Coronary artery (tissue), 2 donors: ENCODE measurements around the gene MPND.

Experiments used
- DNase-seq: peaks from one replicate; pipeline ENCODE4 v3.0.0-alpha.2; 2017; ENCODE audit warnings: low spot score
- H3K27ac ChIP-seq, 2 donors: fragments of 200-600 bp; sonication (generic); one replicate each; pipeline ENCODE4 v1.5.1; 2016 to 2019
- H3K4me3 ChIP-seq: fragments of 200-600 bp; sonication (generic); 2 replicates; pipeline ENCODE4 v1.5.1; 2016; ENCODE audit warnings: mild to moderate bottlenecking, moderate library complexity
- TF ChIP-seq, protein P1 (sequence below): fragments of 200-600 bp; sonication (generic); IDR thresholded peaks from one replicate; pipeline ENCODE4 v1.5.1; 2019; ENCODE audit warnings: antibody characterized with exemption

The MPND gene

GRCh38 chr19:4376671-4376990 lies 33.3 kb downstream of the MPND start:
- no peak overlapping the region for H3K4me3 ChIP-seq
- TF ChIP-seq, protein P1, sequence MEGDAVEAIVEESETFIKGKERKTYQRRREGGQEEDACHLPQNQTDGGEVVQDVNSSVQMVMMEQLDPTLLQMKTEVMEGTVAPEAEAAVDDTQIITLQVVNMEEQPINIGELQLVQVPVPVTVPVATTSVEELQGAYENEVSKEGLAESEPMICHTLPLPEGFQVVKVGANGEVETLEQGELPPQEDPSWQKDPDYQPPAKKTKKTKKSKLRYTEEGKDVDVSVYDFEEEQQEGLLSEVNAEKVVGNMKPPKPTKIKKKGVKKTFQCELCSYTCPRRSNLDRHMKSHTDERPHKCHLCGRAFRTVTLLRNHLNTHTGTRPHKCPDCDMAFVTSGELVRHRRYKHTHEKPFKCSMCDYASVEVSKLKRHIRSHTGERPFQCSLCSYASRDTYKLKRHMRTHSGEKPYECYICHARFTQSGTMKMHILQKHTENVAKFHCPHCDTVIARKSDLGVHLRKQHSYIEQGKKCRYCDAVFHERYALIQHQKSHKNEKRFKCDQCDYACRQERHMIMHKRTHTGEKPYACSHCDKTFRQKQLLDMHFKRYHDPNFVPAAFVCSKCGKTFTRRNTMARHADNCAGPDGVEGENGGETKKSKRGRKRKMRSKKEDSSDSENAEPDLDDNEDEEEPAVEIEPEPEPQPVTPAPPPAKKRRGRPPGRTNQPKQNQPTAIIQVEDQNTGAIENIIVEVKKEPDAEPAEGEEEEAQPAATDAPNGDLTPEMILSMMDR = no peak
- H3K27ac ChIP-seq = peak overlapping the region in 1 of 2 donors; percentile 97
- no peak for DNase-seq

GRCh38 chr19:4376991-4377781 lies 33.8 kb downstream of the MPND start:
- peak overlapping the region in 1 of 2 donors; percentile 97 for H3K27ac ChIP-seq

DNA sequence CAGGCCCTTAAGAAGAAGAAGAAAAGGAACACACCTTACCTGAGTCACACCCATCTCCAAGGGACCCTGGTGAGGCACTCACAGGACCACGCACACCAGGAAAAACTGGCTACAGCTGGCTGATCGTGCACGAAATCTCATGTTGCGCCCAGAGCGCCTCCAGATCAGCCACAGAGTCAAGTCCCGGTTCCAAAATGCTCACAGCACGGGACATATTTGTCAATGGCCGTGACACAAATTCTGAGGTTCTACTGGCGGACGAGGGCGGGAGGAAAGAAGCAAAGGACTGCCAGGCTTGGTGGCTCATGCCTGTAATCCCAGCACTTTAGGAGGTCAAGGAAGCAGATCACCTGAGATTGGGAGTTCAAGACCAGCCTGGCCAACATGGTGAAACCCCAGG lies 35.5 kb downstream of the MPND start:
- no peak overlapping the region for H3K27ac ChIP-seq

More at GRCh38 chr19:4376991-4377781, 33.8 kb downstream of the MPND start:
- TF ChIP-seq, protein P1 = no peak
- no peak overlapping the region for H3K4me3 ChIP-seq
- no peak for DNase-seq

GRCh38 chr19:4379383-4380253 lies 36.3 kb downstream of the MPND start:
- Histone ChIP-seq H3K4me3 (no peak overlapping the region), H3K27ac (peak overlapping the region in 1 of 2 donors; percentile 62)
- DNase-seq = no peak
- TF ChIP-seq, protein P1 = no peak

More for the DNA sequence above, 35.5 kb downstream of the MPND start:
- no peak for DNase-seq
- TF ChIP-seq, protein P1 = no peak
- H3K4me3 ChIP-seq = no peak overlapping the region

- Histone ChIP-seq H3K27ac (peak overlapping the region in 1 of 2 donors; percentile 62), H3K4me3 (no peak overlapping the region)
- TF ChIP-seq, protein P1 = no peak
- DNase-seq = no peak
Observed at GRCh38 chr19:4380254-4380727, 36.9 kb downstream of the MPND start.

DNA sequence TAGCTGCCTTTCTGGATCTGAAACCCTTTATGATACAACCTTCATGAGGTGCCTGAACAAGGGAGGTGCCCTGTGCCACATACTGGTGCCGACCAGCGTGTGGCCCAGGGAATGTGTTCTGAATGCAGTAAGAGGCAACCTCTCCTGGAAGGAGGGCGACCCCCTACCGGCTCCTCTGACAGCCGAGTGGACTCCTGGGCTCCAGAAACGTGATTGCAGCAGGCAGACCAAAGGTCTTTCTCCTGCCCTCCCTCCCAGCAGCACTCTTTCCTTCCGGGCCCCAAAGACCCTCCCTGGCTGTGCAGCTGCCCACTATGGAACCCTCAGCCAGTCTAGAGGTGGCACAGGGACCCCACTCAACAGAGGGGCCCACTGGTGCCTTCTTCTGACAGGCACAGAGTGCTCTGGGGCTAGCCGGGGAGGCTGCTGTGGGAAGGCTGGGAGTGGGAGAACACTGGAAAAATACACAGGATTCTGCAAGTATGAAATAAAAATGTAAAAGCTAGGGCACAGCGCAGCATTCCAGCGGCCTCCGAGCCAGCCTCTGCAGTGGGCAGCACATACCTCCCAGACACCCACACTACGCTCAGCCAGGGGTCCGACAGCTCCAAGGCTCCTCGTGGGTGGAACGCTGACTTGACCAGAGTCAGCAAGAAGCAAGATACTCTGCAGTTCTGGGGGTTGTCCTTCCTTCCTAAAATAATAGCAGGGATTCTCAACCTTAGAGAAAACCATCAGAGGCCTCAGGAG lies 42.1 kb downstream of the MPND start:
- peak overlapping the region in 1 of 2 donors; percentile 32 for H3K27ac ChIP-seq
- no peak for DNase-seq
- H3K4me3 ChIP-seq = no peak overlapping the region
- TF ChIP-seq, protein P1 = no peak
